K562 (cell line): ENCODE measurements around the gene DUSP5. TPM values are rescaled to one million over a fixed set of nuclear protein-coding genes. Genes with fewer than 3 reads are reported as not detected.
"Not testable (repeated sequence)": the region's sequence is repeated elsewhere in the genome, so short reads cannot be mapped to it uniquely, and the experiment has no call there.

Source experiments
- ATAC-seq: fragments of 200-7000 bp; cut with Tn5 transposase; 3 replicates; pipeline ENCODE4 v1.9.1; 2020; ENCODE audit warnings: moderate library complexity
- BruUV-seq: library from RNA; stranded (reverse); fragments of 400-500 nt; replicated peaks from 2 replicates; lab custom pipeline; 2021; lab: Mats Ljungman, UMichigan
- CTCF ChIA-PET: fragments of 300-600 bp; formaldehyde crosslinking; extraction: SDS; loops from one replicate; lab custom pipeline; 2021; ENCODE audit warnings: low intra/inter-chr PET ratio; lab: Yijun Ruan, JAX
- POLR2A ChIA-PET: fragments of 300-600, 350-650 bp; sonication (Branson Sonifier 250); formaldehyde crosslinking; extraction: SDS; loops from one replicate; lab custom pipeline; 2021; ENCODE audit warnings: antibody characterized with exemption, inconsistent platforms; lab: Yijun Ruan, JAX
- DNase-seq, 4 experiments: peaks; one replicate each; pipeline versions ENCODE4 v3.0.0 to v3.0.0-alpha.2; 2011 to 2018; ENCODE audit warnings: low spot score in 3 of 4, mixed read lengths in 3 of 4; ENCODE audit errors: extremely low read depth in 1 of 4
- FAIRE-seq: peaks from 2 replicates; lab custom pipeline; 2011; peaks lifted over from hg19 to GRCh38; lab: Jason Lieb, UNC
- H2AFZ ChIP-seq: 2 replicates; pipeline ENCODE4 v1.6.0; 2011; ENCODE audit warnings: low read depth, low read length, control low read depth, inconsistent platforms
- H3K27ac ChIP-seq: fragments of 200-600 bp; 3 replicates; pipeline ENCODE4 v1.8.0; 2011; ENCODE audit warnings: low read depth, mild to moderate bottlenecking, control low read depth, inconsistent platforms, low read length, moderate library complexity, mixed read lengths; ENCODE audit errors: extremely low read depth
- H3K27me3 ChIP-seq, 2 experiments: fragments of 300-600 bp in 1 of 2; 2 replicates in 1 of 2; 3 replicates in 1 of 2; pipeline versions ENCODE4 v1.6.0 to v1.8.0; 2011; ENCODE audit warnings: inconsistent platforms in 2 of 2, low read length in 2 of 2, mild to moderate bottlenecking in 1 of 2, mixed read lengths in 1 of 2, moderate library complexity in 1 of 2; ENCODE audit not compliant: control insufficient read depth in 2 of 2, insufficient read depth in 2 of 2
- H3K36me3 ChIP-seq: fragments of 300-600 bp; 3 replicates; pipeline ENCODE4 v1.8.0; 2011; ENCODE audit warnings: mild to moderate bottlenecking, low read length, inconsistent platforms; ENCODE audit not compliant: control insufficient read depth, insufficient read depth
- H3K4me1 ChIP-seq, 2 experiments: fragments of 200-600 bp in 1 of 2; replicated peaks in 1 of 2; 2 replicates in 1 of 2; 3 replicates in 1 of 2; pipeline versions ENCODE4 v1.5.1 to v1.8.0; 2011; ENCODE audit warnings: inconsistent platforms in 2 of 2, low read length in 2 of 2, mild to moderate bottlenecking in 1 of 2, mixed read lengths in 1 of 2, moderate library complexity in 1 of 2; ENCODE audit not compliant: control insufficient read depth in 2 of 2, insufficient read depth in 2 of 2
- H3K4me2 ChIP-seq: 2 replicates; pipeline ENCODE4 v1.6.1; 2011; ENCODE audit warnings: low read length, control low read depth, inconsistent platforms, mixed read lengths; ENCODE audit not compliant: insufficient read depth
- H3K4me3 ChIP-seq: fragments of 200-600 bp; sonication (generic), shearing (Covaris generic); 2 replicates; pipeline ENCODE4 v1.5.1; 2016; ENCODE audit warnings: control low read depth, inconsistent platforms
- H3K79me2 ChIP-seq: fragments of 200-600 bp; 3 replicates; pipeline ENCODE4 v1.8.0; 2011; ENCODE audit warnings: low read length, inconsistent platforms; ENCODE audit not compliant: control insufficient read depth, insufficient read depth
- H3K9ac ChIP-seq, 2 experiments: 2 replicates each; pipeline versions ENCODE4 v1.6.0 to v1.6.1; 2011; ENCODE audit warnings: low read depth in 2 of 2, low read length in 2 of 2, control low read depth in 1 of 2, inconsistent platforms in 1 of 2, mild to moderate bottlenecking in 1 of 2, mixed read lengths in 1 of 2; ENCODE audit not compliant: insufficient read depth in 1 of 2
- H3K9me1 ChIP-seq: one replicate; pipeline ENCODE4 v1.6.0; 2011; ENCODE audit warnings: inconsistent platforms, mild to moderate bottlenecking, low read length, moderate library complexity; ENCODE audit not compliant: control insufficient read depth, insufficient read depth
- H3K9me3 ChIP-seq: replicated peaks from 2 replicates; pipeline ENCODE4 v1.5.1; 2011; ENCODE audit warnings: low read depth, low read length, inconsistent platforms; ENCODE audit not compliant: control insufficient read depth, insufficient read depth
- H4K20me1 ChIP-seq: replicated peaks from 2 replicates; pipeline ENCODE4 v1.6.1; 2011; ENCODE audit warnings: low read length, inconsistent platforms, mixed read lengths; ENCODE audit not compliant: control insufficient read depth, insufficient read depth
- BCOR ChIP-seq: fragments of 450-650 bp; IDR thresholded peaks from 2 replicates; pipeline ENCODE4 v1.6.1; 2016
- MCM7 ChIP-seq, 2 experiments: fragments of 450-650 bp; IDR thresholded peaks; 2 replicates each; pipeline ENCODE4 v1.6.1; 2016 to 2018
- SIN3A ChIP-seq, 2 experiments: fragments of 150-350 bp in 1 of 2; IDR thresholded peaks; 2 replicates each; pipeline ENCODE4 v1.6.1; 2011 to 2016; ENCODE audit warnings: borderline replicate concordance in 2 of 2, low read depth in 2 of 2, low read length in 2 of 2, mild to moderate bottlenecking in 2 of 2, moderate library complexity in 2 of 2; ENCODE audit not compliant: control insufficient read depth in 1 of 2
- TRIM28 ChIP-seq: fragments of 450-650 bp; IDR thresholded peaks from 2 replicates; pipeline ENCODE4 v1.6.1; 2017
- ZBTB7A ChIP-seq: IDR thresholded peaks from 2 replicates; pipeline ENCODE4 v1.6.1; 2011; ENCODE audit warnings: low read depth, mild to moderate bottlenecking, low read length, moderate library complexity, borderline replicate concordance; ENCODE audit not compliant: control insufficient read depth
- ZNF146 ChIP-seq: IDR thresholded peaks from one replicate; pipeline ENCODE4 v1.6.1; 2018; ENCODE audit warnings: missing compliant biosample characterization; ENCODE audit not compliant: unreplicated experiment
- ZNF778 ChIP-seq: fragments of 450-650 bp; formaldehyde crosslinking; IDR thresholded peaks from 2 replicates; pipeline ENCODE4 v1.4.0; 2020; ENCODE audit warnings: mild to moderate bottlenecking, moderate library complexity
- WGBS: fragments of 100-300 bp; shearing (Covaris generic); methylation state at CpG from one replicate; pipeline ENCODE4 v1.1.6; 2016; ENCODE audit warnings: low coverage, mixed read lengths; ENCODE audit not compliant: insufficient coverage; ENCODE audit errors: missing lambda C conversion rate; 5-methylcytosine and 5-hydroxymethylcytosine counted together
- in situ Hi-C: fragments of 300-500 bp; cut with MboI; formaldehyde crosslinking; loops from 4 replicates; pipeline ENCODE4 v1.15.0; 2018; ENCODE audit warnings: inconsistent platforms, mixed read lengths
- intact Hi-C: fragments of 100-400 bp; cut with micrococcal nuclease; formaldehyde crosslinking; loops from 2 replicates; pipeline ENCODE4 v1.14.2; 2022
- polyA plus RNA-seq, 8 experiments: library from polyadenylated mRNA; depleted of rRNA in 4 of 8; stranded (reverse) in 5 of 8; unstranded in 3 of 8; fragments of >200 nt; fragmentation: Nextera tagmentation in 2 of 8; fragmentation: Illumina TruSeq in 1 of 8; extraction: Ambion mirVana in 2 of 8; extraction: Trizol in 1 of 8; gene quantifications; 2 replicates each; pipeline versions ENCODE4 v1.2.1 to v1.2.3, GENCODE V29; 2011 to 2014; ENCODE audit warnings: inconsistent platforms in 1 of 8, missing spikeins in 1 of 8
- total RNA-seq, 7 experiments: library from RNA; depleted of rRNA in 6 of 7; stranded (reverse); fragments of >200 nt in 6 of 7; fragmentation: Illumina TruSeq in 2 of 7; extraction: Trizol in 2 of 7; gene quantifications; 2 replicates each; pipeline versions ENCODE4 v1.2.1 to v1.2.3, GENCODE V29; 2011 to 2021; ENCODE audit warnings: low replicate concordance in 1 of 7
- TF ChIP-seq, protein P1 (sequence below): fragments of 250-450 bp; sonication (Bioruptor Pico); IDR thresholded peaks from 2 replicates; pipeline ENCODE4 v1.4.0; 2020; ENCODE audit warnings: mild to moderate bottlenecking

The DUSP5 gene
- total and polyA plus RNA-seq, 9 of the 15 experiments (the other 6 are each of a cell fraction or from before 2014, with no cell fraction given), result 0.49 to 3.4 (median 2.0) TPM

DNA sequence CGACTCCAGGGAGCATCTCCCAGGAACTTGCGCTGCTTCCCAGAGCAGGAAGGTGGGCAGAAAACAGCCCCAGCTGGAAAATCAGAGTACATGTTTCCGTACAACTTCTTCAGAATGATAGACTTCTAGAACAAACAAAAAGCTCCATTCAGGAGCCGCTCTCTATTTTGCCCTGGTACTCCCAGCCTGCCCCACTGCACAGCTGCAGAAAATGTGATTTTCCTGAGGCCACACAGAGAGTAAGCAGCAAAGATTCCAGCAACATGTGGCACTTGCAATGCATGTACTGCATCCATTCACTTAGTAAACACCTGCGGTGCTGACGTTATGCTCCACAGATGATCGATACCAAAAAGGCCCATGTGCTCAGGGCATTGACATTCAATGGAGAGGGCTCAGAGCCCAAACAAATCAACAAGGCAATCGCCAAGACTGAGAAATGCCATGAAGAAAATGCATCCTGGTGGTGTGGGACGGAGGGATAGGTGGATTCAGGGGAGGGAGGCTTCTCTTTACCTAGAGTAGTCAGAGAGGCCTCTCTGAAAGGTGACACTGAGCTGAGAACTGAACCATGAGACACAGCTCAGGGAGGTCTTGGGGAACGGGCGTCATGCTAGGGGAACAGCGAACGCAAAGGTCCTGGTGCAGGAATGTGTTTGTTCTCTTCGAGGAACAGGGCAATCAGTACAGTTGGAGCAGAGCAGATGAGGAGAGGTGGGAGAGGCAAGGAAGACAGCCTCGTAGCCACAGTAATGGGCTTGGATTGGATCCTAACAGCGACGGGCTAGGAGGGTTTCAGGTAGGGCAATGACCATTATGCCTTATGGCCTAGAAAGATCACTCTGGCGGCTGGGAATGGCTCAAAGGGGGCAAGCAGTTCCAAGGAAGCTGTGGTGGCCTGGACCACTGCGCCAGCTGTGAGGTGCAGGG is 35.3 kb upstream of the DUSP5 start (continued):
- no peak for TF ChIP-seq ZBTB7A
- TF ChIP-seq MCM7 (IDR thresholded peaks at IDR 0.05), result no peak
- TF ChIP-seq, protein P1, sequence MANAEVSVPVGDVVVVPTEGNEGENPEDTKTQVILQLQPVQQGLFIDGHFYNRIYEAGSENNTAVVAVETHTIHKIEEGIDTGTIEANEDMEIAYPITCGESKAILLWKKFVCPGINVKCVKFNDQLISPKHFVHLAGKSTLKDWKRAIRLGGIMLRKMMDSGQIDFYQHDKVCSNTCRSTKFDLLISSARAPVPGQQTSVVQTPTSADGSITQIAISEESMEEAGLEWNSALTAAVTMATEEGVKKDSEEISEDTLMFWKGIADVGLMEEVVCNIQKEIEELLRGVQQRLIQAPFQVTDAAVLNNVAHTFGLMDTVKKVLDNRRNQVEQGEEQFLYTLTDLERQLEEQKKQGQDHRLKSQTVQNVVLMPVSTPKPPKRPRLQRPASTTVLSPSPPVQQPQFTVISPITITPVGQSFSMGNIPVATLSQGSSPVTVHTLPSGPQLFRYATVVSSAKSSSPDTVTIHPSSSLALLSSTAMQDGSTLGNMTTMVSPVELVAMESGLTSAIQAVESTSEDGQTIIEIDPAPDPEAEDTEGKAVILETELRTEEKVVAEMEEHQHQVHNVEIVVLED (CRISPR knock-in tag), result no peak
- TF ChIP-seq SIN3A (IDR thresholded peaks at IDR 0.05; ENCODE audit: borderline replicate concordance in 2 of 2, control insufficient read depth in 1 of 2, low read depth in 2 of 2, low read length in 2 of 2), result no peak
- TF ChIP-seq TRIM28, result no peak
- no peak for TF ChIP-seq ZNF778 (CRISPR knock-in tag)

DNA sequence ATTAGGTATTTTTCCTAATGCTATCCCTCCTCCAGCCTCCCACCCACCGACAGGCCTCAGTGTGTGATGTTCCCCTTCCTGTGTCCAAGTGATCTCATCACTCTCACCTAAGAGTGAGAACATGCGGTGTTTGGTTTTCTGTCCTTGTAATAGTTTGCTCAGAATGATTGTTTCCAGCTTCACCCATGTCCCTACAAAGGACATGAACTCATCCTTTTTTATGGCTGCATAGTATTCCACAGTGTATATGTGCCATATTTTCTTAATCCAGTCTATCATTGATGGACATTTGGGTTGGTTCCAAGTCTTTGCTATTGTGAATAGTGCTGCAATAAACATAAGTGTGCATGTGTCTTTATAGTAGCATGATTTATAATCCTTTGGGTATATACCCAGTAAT is 29.4 kb upstream of the DUSP5 start:
- H3K9me1 ChIP-seq, H3K4me1 ChIP-seq, intact Hi-C loops, H3K36me3 ChIP-seq, BruUV-seq, ATAC-seq, FAIRE-seq, H3K9me3 ChIP-seq, H3K4me2 ChIP-seq, H3K27me3 ChIP-seq, H2AFZ ChIP-seq, H3K27ac ChIP-seq, H3K79me2 ChIP-seq, CTCF ChIA-PET, H3K9ac ChIP-seq, H3K4me3 ChIP-seq, POLR2A ChIA-PET, H4K20me1 ChIP-seq, in situ Hi-C loops, DNase-seq: not testable (repeated sequence)
- TF ChIP-seq BCOR, result 0 out of 2 replicates have a peak, but pooled peaks have one; percentile 38
- peak; percentile 27 for TF ChIP-seq ZNF146 (CRISPR knock-in tag)
- 0% methylated on average over 1 of the region's 2 CpGs for WGBS

DNA sequence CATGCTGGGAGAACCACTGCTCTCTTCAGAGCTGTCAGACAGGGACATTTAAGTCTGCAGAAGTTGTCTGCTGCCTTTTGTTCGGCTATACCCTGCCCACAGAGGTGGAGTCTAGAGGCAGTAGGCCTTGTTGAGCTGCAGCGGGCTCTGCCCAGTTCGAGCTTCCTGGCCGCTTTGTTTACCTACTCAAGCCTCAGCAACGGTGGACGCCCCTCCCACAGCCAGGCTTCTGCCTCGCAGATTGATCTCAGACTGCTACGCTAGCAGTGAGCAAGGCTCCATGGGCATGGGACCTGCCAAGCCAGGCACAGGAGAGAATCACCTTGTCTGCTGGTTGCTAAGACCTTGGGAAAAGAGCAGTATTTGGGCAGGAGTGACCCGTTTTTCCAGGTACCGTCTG is 27.2 kb upstream of the DUSP5 start:
- H3K9ac ChIP-seq, H3K36me3 ChIP-seq, H2AFZ ChIP-seq, H4K20me1 ChIP-seq, H3K79me2 ChIP-seq, CTCF ChIA-PET, H3K9me3 ChIP-seq, intact Hi-C loops, H3K4me1 ChIP-seq, H3K9me1 ChIP-seq, ATAC-seq, H3K4me3 ChIP-seq, DNase-seq, H3K27me3 ChIP-seq, H3K4me2 ChIP-seq, FAIRE-seq, BruUV-seq, in situ Hi-C loops, H3K27ac ChIP-seq: not testable (repeated sequence)
- WGBS, result 10% methylated on average over 8 of the region's 10 CpGs
- POLR2A ChIA-PET, result interaction anchor here (0.6 kb wide), 1 partner anchor 41 kb away, joined by 3 read pairs; no protein-coding TSS in a partner anchor
